AG10803 (cell line): Measurements from ENCODE around the gene OSMR.

Experiments
- DNase-seq: peaks from one replicate; pipeline ENCODE4 v3.0.0; 2010; ENCODE audit warnings: low read depth
- H3K4me3 ChIP-seq: 2 replicates; pipeline ENCODE4 v1.5.1; 2011; ENCODE audit warnings: mild to moderate bottlenecking, low read length, control low read depth
- TF ChIP-seq, protein P1 (sequence below): conservative IDR thresholded peaks from 2 replicates; pipeline ENCODE4 v1.5.1; 2011; ENCODE audit warnings: mild to moderate bottlenecking, low read length, control low read depth, inconsistent platforms

Gene OSMR

DNA sequence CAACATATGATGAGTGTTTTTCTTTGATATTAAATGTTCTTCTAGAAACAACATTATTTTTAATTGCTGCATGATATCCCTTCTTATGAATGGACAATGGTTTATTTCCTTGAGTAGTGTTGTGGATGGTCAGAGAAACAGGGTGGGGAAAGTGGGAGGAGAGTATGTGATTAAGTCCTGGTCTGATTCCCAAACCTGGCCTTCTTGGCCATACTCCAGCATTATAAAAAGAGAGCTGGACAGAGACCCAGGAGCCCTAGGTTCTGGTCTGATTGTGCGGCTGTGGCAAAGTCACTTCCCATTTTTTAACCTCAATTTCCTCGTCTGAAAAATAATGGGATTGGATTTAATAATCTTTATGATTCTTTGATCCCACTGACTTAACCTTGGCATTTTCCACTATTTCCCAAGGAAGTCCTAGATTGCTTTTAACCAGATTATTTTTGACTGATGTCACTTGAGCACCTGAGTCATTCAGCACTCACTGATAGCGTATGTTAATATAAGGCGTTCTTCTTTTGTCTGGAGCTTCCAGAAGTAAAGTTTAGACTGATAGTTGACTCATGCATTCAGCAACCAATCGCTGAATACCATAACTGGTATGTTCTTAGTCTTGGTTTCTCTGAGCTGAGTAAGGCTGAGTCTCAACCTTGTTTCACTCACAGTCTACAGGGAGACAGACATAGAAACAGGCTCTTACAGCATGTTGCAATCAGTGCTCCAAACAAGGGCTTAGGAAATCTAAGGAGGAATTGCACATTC is 26.2 kb downstream of the OSMR start:
- H3K4me3 ChIP-seq: no peak overlapping the region
- TF ChIP-seq, protein P1, sequence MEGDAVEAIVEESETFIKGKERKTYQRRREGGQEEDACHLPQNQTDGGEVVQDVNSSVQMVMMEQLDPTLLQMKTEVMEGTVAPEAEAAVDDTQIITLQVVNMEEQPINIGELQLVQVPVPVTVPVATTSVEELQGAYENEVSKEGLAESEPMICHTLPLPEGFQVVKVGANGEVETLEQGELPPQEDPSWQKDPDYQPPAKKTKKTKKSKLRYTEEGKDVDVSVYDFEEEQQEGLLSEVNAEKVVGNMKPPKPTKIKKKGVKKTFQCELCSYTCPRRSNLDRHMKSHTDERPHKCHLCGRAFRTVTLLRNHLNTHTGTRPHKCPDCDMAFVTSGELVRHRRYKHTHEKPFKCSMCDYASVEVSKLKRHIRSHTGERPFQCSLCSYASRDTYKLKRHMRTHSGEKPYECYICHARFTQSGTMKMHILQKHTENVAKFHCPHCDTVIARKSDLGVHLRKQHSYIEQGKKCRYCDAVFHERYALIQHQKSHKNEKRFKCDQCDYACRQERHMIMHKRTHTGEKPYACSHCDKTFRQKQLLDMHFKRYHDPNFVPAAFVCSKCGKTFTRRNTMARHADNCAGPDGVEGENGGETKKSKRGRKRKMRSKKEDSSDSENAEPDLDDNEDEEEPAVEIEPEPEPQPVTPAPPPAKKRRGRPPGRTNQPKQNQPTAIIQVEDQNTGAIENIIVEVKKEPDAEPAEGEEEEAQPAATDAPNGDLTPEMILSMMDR: no peak
- DNase-seq: peak; percentile 98

DNA sequence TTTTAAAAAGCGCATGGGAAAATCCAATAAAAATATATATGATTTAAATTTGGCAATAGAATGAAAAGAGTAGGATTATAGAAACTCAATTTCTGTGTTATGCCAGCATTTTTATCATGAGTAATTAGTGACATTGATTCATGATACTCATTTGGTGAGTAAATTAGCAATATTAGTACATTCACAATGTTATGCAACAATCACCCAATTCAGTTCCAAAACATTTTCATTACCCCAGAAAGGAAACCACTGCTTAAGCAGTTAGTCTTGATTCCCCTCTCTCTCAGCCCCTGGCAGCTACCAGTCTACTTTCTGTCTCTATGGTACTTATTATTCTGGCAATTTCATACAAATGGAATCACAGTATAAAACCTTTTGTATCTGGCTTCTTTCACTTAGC is 27.0 kb downstream of the OSMR start:
- H3K4me3 ChIP-seq: no peak overlapping the region
- TF ChIP-seq, protein P1: no peak
- DNase-seq: peak; percentile 28

DNA sequence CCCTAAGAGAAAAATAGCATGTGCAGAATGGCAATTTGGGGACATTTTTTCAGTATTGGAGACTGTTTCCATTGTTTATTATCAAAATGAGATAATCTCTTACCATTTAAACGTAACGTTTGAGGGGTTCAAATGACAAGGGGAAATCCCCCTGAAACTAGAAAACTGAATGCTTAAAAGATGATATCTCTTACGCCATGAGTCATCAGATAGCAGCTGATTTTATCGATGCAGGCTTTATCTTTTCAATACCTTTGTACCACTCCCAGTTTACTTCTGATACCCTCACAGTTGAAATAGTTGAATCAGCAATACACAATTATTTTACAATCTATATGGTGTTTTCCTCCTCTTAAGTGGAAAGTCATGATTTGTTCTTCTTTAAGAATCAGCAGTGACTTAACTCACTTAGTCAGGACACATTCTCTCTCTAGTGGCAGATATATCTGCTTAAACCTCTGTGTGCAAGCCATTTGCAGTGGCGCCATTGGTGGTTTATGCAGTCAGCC is 29.2 kb downstream of the OSMR start:
- no peak overlapping the region for H3K4me3 ChIP-seq
- TF ChIP-seq, protein P1: no peak
- no peak for DNase-seq

DNA sequence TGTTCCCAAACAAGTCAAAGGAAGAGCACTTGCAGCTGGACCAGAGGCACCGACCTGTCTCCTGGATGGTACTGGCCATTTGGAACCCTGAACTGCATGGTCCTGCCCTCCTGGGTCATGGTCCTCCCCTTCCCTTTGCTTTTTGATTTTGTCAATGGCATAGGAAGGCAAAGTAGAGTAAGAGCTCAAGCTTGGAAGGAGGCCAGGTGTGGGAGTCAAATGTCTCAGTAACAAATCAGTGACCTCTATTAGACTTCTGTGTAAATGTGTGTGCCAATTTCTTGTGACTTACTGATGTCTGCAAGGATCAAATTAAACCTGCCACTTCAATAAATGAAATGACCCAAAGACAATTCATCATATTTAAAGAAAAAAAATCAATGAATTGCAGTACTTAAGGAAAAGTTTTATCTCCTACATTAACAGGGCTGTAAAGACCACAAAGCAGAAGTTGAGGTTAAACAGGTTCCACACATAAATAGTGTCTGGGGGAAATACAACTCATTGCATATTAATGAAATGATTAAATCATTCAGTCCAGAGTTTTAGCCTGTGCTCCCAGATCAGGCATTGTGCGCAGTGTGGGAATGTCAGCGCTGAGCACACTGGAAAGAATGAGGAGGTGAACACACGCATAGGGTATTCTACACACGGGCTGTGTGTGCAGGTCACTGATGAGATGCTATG is 32.7 kb downstream of the OSMR start:
- TF ChIP-seq, protein P1: no peak

DNA sequence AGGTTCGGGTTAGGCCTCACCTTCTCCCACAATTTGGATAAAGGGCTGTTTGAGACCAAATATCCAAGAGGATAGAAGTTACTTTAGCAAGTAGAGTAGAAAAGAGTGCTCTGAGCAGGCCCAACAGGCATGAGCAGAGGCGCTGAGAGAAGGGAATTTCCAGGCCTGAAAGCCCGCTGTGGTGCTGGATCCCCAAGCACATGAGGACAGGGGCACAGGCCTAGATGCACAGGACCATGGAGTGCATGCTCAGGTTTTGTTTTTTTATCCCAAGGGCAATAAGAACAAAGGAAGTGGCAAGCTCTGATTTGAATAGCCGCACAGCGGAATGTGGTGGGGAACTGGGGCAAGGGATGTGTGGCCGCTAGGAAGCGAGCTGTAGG is 33.3 kb downstream of the OSMR start:
- H3K4me3 ChIP-seq: no peak overlapping the region
- no peak for DNase-seq
- TF ChIP-seq, protein P1: no peak

More for the DNA sequence above, 32.7 kb downstream of the OSMR start:
- H3K4me3 ChIP-seq: no peak overlapping the region
- DNase-seq: no peak

DNA sequence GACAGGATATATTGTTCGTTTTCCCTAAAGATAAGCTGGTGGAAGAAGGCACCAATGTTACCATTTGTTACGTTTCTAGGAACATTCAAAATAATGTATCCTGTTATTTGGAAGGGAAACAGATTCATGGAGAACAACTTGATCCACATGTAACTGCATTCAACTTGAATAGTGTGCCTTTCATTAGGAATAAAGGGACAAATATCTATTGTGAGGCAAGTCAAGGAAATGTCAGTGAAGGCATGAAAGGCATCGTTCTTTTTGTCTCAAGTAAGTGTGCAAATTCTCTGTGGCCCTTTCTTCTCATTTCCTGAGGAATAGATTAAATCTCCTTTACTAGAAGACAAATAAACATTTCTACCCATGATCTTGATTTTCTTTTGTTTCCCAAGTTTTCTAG is 38.0 kb downstream of the OSMR start:
- H3K4me3 ChIP-seq: no peak overlapping the region
- DNase-seq: no peak
- TF ChIP-seq, protein P1: no peak

DNA sequence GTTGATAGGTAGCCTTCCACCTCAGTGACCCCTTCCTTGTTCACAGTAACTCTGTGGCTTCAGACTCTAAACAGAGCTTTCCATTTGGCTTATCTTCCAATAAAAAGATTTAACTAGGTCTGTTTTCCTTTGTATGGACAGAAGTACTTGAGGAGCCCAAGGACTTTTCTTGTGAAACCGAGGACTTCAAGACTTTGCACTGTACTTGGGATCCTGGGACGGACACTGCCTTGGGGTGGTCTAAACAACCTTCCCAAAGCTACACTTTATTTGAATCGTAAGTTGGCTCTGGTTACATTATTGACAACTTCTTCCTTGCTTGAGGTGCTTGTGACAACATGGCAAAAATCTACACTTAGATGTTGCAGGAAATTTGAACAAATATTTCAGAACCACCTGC is 39.4 kb downstream of the OSMR start:
- TF ChIP-seq, protein P1: no peak
- no peak for DNase-seq
- no peak overlapping the region for H3K4me3 ChIP-seq
